Peyer's patch (tissue), 4 donors: ENCODE data around the gene ALDH3A1. TPM values are rescaled to one million over a fixed set of nuclear protein-coding genes. Genes with fewer than 3 reads are reported as not detected.
A peak's percentile ranks its signal among the peaks of the same experiment; 100 is the strongest.

Source experiments
- DNase-seq, 3 donors: peaks; one replicate each; pipeline ENCODE4 v3.0.0-alpha.2; 2017 to 2019
- H3K27ac ChIP-seq, 4 donors: fragments of 200-600 bp; sonication (generic); one replicate each; pipeline ENCODE4 v1.5.1; 2016 to 2019
- H3K27me3 ChIP-seq, 2 donors: fragments of 200-600 bp; sonication (generic); one replicate each; pipeline ENCODE4 v1.5.1; 2019
- H3K36me3 ChIP-seq, 3 donors: fragments of 200-600 bp; sonication (generic); one replicate each; pipeline ENCODE4 v1.5.1; 2016 to 2019
- H3K4me1 ChIP-seq, 4 donors: fragments of 200-600 bp; sonication (generic); one replicate each; pipeline ENCODE4 v1.5.1; 2016 to 2019
- H3K4me3 ChIP-seq, 4 donors: fragments of 200-600 bp; sonication (generic); 1 replicate in 3 of 4; 2 replicates in 1 of 4; pipeline ENCODE4 v1.5.1; 2016 to 2019; ENCODE audit warnings: mild to moderate bottlenecking in 1 of 4
- H3K9me3 ChIP-seq, 4 donors: fragments of 200-600 bp; sonication (generic); one replicate each; pipeline ENCODE4 v1.5.1; 2016 to 2019; ENCODE audit warnings: mild to moderate bottlenecking in 1 of 4
- CTCF ChIP-seq, 6 experiments: fragments of 450-650 bp in 4 of 6; fragments of 200-600 bp in 2 of 6; sonication (generic) in 1 of 6; IDR thresholded peaks; one replicate each; pipeline ENCODE4 v1.5.1; 2017 to 2019; ENCODE audit warnings: antibody characterized with exemption in 6 of 6, mild to moderate bottlenecking in 3 of 6, moderate library complexity in 1 of 6
- POLR2A ChIP-seq, 2 donors: fragments of 450-650 bp; IDR thresholded peaks; one replicate each; pipeline ENCODE4 v1.5.1; 2017; ENCODE audit warnings: antibody characterized with exemption in 2 of 2, mild to moderate bottlenecking in 2 of 2, moderate library complexity in 2 of 2
- total RNA-seq, 4 donors: library from RNA; depleted of rRNA; stranded (reverse); fragments of >200 nt; gene quantifications; one replicate each; pipeline ENCODE4 v1.1.0, GENCODE V29; 2016

ALDH3A1 gene
- total RNA-seq, 4 donors from 2014 or later: 1.7 to 23.1 (median 3.2) TPM

GRCh38 chr17:19781488-19782458 is 33.7 kb upstream of the ALDH3A1 start:
- Histone ChIP-seq H3K4me1 (no peaks in the 10 kb centered on the region), H3K27me3 (no peaks in the 10 kb centered on the region), H3K9me3 (no peaks in the 10 kb centered on the region), H3K27ac (no peak overlapping the region), H3K36me3 (peaks cover 0 to 29% (median 0%) of the 10 kb centered on the region in 3 donors), H3K4me3 (no peak overlapping the region)
- TF ChIP-seq CTCF (IDR thresholded peaks at IDR 0.05): no peak
- TF ChIP-seq POLR2A (IDR thresholded peaks at IDR 0.05): no peak
- DNase-seq: no peak

- TF ChIP-seq CTCF (IDR thresholded peaks at IDR 0.05): no peak
- no peak for TF ChIP-seq POLR2A (IDR thresholded peaks at IDR 0.05)
- Histone ChIP-seq H3K9me3 (no peaks in the 10 kb centered on the region), H3K27me3 (no peaks in the 10 kb centered on the region), H3K4me1 (no peaks in the 10 kb centered on the region), H3K36me3 (peaks cover 0 to 38% (median 0%) of the 10 kb centered on the region in 3 donors), H3K4me3 (no peak overlapping the region), H3K27ac (no peak overlapping the region)
- no peak for DNase-seq
Measured at GRCh38 chr17:19780846-19781245, 32.7 kb upstream of the ALDH3A1 start.

GRCh38 chr17:19773534-19773933 is 25.4 kb upstream of the ALDH3A1 start:
- Histone ChIP-seq H3K27me3 (no peaks in the 10 kb centered on the region), H3K4me1 (no peaks in the 10 kb centered on the region), H3K36me3 (peaks cover 0 to 29% (median 0%) of the 10 kb centered on the region in 3 donors), H3K27ac (no peak overlapping the region), H3K4me3 (no peak overlapping the region), H3K9me3 (no peaks in the 10 kb centered on the region)
- DNase-seq: no peak
- no peak for TF ChIP-seq CTCF (IDR thresholded peaks at IDR 0.05)
- no peak for TF ChIP-seq POLR2A (IDR thresholded peaks at IDR 0.05)

GRCh38 chr17:19771971-19772630 is 24.0 kb upstream of the ALDH3A1 start:
- no peaks in the 10 kb centered on the region for H3K27me3 ChIP-seq
- no peaks in the 10 kb centered on the region for H3K4me1 ChIP-seq
- H3K4me3 ChIP-seq: no peak overlapping the region
- no peak for TF ChIP-seq POLR2A (IDR thresholded peaks at IDR 0.05)
- TF ChIP-seq CTCF (IDR thresholded peaks at IDR 0.05): no peak
- no peaks in the 10 kb centered on the region for H3K9me3 ChIP-seq
- DNase-seq: no peak
- H3K36me3 ChIP-seq: peaks cover 0 to 17% (median 0%) of the 10 kb centered on the region in 3 donors
- H3K27ac ChIP-seq: peak overlapping the region in 1 of 4 donors; percentile 50

GRCh38 chr17:19770985-19771735 is 23.1 kb upstream of the ALDH3A1 start:
- Histone ChIP-seq H3K36me3 (peaks cover 0 to 10% (median 0%) of the 10 kb centered on the region in 3 donors), H3K27me3 (no peaks in the 10 kb centered on the region), H3K4me3 (no peak overlapping the region), H3K27ac (peak overlapping the region in 1 of 4 donors; percentile 50), H3K9me3 (no peaks in the 10 kb centered on the region), H3K4me1 (no peaks in the 10 kb centered on the region)
- TF ChIP-seq CTCF (IDR thresholded peaks at IDR 0.05) (no peak), POLR2A (IDR thresholded peaks at IDR 0.05) (no peak)
- DNase-seq: no peak
